ENCODE results near the gene ACAA2. TPM values are rescaled to one million over a fixed set of nuclear protein-coding genes. Genes with fewer than 3 reads are reported as not detected.

Gene ACAA2
- total and polyA plus RNA-seq, 8 donors, result 60.3 to 111 (median 88.1) TPM

DNA sequence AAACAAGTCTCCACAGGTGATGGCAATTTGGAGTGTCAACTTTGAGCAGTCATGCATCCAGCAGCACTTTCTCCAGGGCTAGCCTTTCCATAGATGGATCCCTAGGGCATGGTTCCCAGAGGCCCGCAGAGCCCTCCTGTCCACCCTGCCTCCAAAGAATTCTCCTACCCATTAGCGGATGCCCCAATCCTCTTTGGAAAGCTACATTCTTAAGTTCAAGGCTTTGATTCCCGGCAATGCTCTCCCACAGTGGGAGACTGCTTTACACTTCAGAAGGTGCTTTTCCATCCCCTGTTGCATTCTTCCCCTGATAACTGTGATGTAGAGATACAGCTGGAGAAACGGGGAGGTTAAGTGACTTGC, 61.3 kb downstream of the ACAA2 start:
- no peak for ATAC-seq
- no peak overlapping the region for H3K4me3 ChIP-seq
- intact Hi-C loops (cut with DNase I), result no loop called here
- no peaks in the 10 kb centered on the region for H3K27me3 ChIP-seq
- TF ChIP-seq, protein P1, sequence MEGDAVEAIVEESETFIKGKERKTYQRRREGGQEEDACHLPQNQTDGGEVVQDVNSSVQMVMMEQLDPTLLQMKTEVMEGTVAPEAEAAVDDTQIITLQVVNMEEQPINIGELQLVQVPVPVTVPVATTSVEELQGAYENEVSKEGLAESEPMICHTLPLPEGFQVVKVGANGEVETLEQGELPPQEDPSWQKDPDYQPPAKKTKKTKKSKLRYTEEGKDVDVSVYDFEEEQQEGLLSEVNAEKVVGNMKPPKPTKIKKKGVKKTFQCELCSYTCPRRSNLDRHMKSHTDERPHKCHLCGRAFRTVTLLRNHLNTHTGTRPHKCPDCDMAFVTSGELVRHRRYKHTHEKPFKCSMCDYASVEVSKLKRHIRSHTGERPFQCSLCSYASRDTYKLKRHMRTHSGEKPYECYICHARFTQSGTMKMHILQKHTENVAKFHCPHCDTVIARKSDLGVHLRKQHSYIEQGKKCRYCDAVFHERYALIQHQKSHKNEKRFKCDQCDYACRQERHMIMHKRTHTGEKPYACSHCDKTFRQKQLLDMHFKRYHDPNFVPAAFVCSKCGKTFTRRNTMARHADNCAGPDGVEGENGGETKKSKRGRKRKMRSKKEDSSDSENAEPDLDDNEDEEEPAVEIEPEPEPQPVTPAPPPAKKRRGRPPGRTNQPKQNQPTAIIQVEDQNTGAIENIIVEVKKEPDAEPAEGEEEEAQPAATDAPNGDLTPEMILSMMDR (IDR thresholded peaks at IDR 0.05), result no peak
- H3K9me3 ChIP-seq, result no peaks in the 10 kb centered on the region
- no peak for DNase-seq
- H3K4me1 ChIP-seq, result no peaks in the 10 kb centered on the region
- H3K36me3 ChIP-seq, result no peaks in the 10 kb centered on the region
- no peak overlapping the region for H3K27ac ChIP-seq

DNA sequence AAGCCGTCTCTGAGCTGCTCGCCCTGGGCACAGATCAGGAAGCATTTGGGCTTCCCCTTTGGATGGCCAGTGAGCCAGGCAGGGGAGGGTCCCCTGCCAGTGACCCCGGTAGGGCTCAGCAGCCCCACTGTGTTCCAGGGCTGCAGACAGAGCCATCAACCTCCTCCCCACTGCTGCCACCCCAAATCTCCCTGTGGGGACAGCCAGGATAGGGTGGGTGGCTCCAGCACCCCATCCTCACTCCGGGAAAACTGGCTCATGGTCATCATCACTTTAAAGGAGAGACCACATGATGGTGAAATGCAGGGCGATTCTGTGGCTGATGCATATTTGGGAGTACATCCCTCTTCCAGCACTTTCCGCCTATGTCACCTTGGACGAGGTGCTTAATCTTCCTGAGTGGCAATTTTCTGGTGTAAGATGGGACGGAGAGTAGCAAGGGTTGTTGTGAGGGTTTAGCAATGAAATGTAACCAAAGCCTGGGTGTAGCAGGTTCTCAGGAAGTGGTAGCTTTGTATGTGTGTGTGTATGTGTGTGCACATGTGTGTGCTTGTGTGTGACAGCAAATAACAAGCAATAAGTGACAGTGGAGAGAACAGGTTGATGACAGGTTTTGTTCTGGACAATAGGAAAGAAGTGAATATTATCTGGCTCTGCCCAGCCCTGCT, 61.8 kb downstream of the ACAA2 start:
- ATAC-seq, result no peak
- H3K27me3 ChIP-seq, result no peaks in the 10 kb centered on the region

DNA sequence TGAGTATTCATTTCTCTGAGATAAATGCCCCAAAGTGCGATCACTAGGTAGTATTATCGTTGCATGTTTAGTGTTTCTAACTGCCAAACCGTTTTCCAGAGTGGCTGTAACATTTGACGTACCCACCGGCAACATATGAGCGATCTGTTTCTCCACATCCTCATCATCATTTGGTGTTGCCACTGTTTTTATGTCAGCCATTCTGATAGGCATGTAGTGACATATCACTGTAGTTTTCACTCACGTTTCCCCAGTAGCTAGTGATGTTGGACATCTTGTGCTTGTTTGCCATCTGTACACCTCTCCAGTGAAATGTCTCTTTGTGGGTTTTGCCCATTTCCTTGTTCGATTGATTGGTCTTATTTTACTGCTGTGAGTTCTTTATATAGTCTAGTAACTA, 63.8 kb downstream of the ACAA2 start:
- intact Hi-C loops (cut with DNase I), result no loop called here
- TF ChIP-seq, protein P1 (IDR thresholded peaks at IDR 0.05), result no peak
- no peak for DNase-seq

More for the DNA sequence above, 61.8 kb downstream of the ACAA2 start:
- intact Hi-C loops (cut with DNase I), result no loop called here
- Histone ChIP-seq H3K27ac (no peak overlapping the region), H3K9me3 (no peaks in the 10 kb centered on the region), H3K4me1 (no peaks in the 10 kb centered on the region), H3K36me3 (no peaks in the 10 kb centered on the region), H3K4me3 (no peak overlapping the region)
- TF ChIP-seq, protein P1 (IDR thresholded peaks at IDR 0.05), result no peak
- DNase-seq, result no peak

DNA sequence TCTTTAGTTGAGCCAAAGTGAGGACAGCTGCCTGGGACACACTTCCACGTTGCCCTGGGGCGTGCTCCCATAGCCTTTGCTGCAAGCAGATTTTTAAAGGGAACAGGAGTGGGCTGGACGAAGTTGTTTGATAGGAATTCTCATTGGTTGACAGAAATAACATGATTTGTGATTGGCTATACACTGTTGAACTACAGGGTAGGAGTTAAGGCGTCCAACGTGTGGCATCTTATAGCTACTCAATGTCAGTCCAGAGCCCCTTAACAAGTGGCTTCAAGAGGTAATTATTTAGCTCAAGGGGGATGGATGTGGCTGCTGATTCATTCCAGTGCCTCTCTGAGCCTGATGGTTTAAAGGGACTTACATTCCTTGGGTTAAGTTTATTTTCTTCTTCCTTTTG, 65.5 kb downstream of the ACAA2 start:
- ATAC-seq (peak; percentile 91), DNase-seq (no peak)
- Histone ChIP-seq H3K27ac (no peak overlapping the region), H3K4me3 (no peak overlapping the region), H3K27me3 (no peaks in the 10 kb centered on the region), H3K4me1 (no peaks in the 10 kb centered on the region), H3K36me3 (no peaks in the 10 kb centered on the region), H3K9me3 (no peaks in the 10 kb centered on the region)
- TF ChIP-seq, protein P1 (IDR thresholded peaks at IDR 0.05), result no peak
- intact Hi-C loops (cut with DNase I), result no loop called here

More for the DNA sequence above, 63.8 kb downstream of the ACAA2 start:
- Histone ChIP-seq H3K4me3 (no peak overlapping the region), H3K9me3 (no peaks in the 10 kb centered on the region), H3K4me1 (no peaks in the 10 kb centered on the region), H3K27ac (no peak overlapping the region), H3K27me3 (no peaks in the 10 kb centered on the region), H3K36me3 (no peaks in the 10 kb centered on the region)
- ATAC-seq, result no peak

DNA sequence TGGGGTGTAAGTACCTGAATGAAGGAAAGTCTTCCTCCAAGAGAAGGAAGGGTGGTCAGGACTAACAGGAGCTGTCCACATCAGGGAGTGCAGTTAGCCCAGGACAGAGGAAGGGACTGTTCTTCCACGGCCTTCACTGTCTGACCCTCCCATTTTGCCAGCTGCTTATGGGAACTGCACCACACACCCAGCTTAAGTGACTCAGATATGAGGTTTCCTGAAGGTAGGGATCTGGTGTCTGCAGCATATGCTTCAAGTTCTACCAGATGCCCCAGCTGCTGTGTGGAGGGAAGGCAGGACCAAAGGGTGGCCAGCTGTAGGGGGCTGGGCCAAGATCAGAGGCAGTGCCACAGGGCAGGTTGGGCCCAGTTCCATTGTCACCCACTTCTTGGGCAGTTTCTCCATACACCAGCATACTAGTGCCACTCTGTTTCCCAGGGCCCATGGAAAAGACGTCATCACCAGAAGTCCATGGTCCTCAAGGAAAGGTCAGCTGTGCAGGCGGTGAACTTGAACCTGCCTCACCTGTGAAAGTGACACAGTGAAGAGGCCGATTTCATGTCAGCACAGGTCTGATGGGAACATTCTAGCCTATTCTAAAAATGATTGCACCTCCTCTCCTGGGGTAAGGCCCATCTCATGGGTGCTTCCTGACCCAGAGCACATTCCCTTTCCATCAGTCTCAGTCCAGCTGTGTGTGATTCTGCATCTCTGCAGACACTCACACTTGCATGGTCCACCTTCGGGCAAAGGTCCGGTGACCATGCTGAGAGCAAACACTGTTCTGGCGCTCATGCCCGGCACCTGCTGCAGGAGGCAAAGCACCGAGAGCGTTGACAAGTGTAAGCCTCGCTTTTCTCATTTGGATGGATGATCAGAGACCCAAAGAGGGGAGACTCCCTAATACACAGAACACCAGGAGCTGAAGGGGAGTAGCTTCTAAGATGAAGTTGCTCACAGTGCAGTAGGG, 68.0 kb downstream of the ACAA2 start:
- Histone ChIP-seq H3K4me1 (no peaks in the 10 kb centered on the region), H3K9me3 (no peaks in the 10 kb centered on the region), H3K27ac (no peak overlapping the region), H3K27me3 (no peaks in the 10 kb centered on the region), H3K36me3 (no peaks in the 10 kb centered on the region), H3K4me3 (no peak overlapping the region)
- ATAC-seq, result no peak
- TF ChIP-seq, protein P1 (IDR thresholded peaks at IDR 0.05), result no peak
- no peak for DNase-seq
- intact Hi-C loops (cut with DNase I), result no loop called here

All from left lung (tissue), 10 donors.